Measurements from ENCODE around the gene USP49. TPM values are rescaled to one million over a fixed set of nuclear protein-coding genes. Genes with fewer than 3 reads are reported as not detected.

USP49 gene
- total RNA-seq, 6 experiments from 2014 or later = 1.7 to 2.3 (median 2.0) TPM

DNA sequence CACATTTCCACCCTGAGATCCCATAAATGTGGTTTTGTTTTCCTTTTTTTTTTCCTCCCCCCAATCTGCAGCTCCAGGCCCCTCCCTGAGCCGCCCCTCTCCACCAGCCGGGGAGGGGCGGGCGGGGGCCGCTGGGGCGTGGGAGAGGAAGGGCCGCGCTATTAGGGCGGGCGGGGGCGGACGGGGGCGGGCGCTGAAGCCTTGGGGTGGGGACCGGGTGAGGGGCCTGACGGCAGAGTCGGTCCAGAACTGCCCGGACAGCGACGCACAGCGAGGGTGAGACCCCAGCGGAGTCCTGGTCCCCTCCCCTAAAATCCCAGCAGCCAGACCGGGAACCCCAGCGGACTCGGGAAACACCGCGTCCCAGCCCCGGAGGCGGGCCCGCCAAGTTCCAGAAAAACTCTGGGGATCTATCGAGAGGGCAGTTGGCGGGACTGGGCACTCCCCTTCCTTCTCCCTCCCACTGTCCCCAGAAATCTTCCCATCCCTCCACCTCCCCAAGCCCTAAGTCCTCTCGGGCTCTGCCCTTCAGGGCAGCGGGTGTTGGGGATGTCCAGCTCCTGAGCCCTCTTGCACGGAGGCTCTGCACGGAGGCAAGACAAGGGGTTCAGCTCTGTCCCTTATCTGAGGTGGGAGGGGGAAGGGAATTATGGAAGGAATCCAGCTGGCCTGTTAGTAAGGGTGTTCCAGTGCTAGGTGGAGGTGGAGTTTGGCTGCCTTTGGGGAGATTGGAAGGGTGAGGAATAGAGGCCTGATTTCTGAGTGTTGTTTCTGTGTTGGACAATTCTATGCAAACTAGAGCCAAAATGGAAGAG is 114.4 kb downstream of the USP49 start, which contains the start of gene PRICKLE4:
Gene PRICKLE4 (plus strand): TSS at position 232 of the 815 bp plus-strand sequence. CDS start 2,692 bp downstream, outside the sequence.
- H3K4me3 Mint-ChIP-seq = peak within 1 kb of the TSS; percentile 88
- H3K4me1 Mint-ChIP-seq (ENCODE audit: low read depth) = peaks cover 17% of the 10 kb centered on the region
- no peaks in the 10 kb centered on the region for H3K36me3 Mint-ChIP-seq (ENCODE audit: low read depth)
- DNase-seq = no peak
- peaks cover 6% of the 10 kb centered on the region for H3K27me3 Mint-ChIP-seq (ENCODE audit: insufficient read depth)
- no peaks in the 10 kb centered on the region for H3K9me3 Mint-ChIP-seq
- no peak within 1 kb of the TSS for H3K27ac Mint-ChIP-seq
- TF ChIP-seq, protein P1, sequence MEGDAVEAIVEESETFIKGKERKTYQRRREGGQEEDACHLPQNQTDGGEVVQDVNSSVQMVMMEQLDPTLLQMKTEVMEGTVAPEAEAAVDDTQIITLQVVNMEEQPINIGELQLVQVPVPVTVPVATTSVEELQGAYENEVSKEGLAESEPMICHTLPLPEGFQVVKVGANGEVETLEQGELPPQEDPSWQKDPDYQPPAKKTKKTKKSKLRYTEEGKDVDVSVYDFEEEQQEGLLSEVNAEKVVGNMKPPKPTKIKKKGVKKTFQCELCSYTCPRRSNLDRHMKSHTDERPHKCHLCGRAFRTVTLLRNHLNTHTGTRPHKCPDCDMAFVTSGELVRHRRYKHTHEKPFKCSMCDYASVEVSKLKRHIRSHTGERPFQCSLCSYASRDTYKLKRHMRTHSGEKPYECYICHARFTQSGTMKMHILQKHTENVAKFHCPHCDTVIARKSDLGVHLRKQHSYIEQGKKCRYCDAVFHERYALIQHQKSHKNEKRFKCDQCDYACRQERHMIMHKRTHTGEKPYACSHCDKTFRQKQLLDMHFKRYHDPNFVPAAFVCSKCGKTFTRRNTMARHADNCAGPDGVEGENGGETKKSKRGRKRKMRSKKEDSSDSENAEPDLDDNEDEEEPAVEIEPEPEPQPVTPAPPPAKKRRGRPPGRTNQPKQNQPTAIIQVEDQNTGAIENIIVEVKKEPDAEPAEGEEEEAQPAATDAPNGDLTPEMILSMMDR (IDR thresholded peaks at IDR 0.05) = no peak

DNA sequence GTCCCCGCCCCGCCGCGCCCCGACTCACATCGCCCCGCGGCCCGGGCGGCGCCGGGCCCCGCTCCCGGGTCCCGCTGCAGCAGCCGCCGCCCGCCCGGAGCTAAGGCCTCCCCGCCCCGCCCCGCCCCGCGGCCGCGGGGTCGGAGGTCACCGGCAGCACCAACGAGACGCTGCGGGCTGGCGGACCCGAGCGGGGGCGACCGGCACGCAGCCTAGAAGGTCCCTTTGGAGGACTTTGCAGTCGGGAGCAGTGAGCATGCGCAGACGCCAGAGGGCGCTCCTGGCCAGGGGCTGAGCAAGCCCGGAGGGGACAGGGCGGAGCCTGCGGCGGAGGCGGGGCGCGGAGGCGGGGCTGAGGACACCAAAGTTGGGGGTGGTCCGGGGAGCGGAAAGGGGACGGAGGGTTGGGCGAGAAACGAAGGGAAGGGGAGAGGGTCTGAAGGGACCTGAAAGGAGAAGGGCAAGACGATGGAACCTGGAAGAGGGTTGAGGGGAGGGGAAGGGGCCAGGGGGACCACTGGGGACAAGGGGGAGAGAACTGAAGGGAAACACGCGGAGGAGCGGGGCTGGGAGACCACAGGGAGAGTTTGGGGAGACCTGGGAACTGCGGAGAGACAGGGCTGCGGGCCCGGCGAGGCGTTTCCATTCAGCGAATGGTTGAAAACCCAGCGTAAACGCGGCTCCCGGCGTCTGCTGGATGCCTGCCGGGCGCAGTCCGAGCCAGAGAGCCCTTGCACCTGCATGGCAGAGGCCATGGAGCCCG is 115.2 kb downstream of the USP49 start, which contains the start of gene FRS3:
Gene FRS3 (minus strand): TSS at position 113 of the 763 bp plus-strand sequence. CDS start 2,913 bp downstream, outside the sequence.
- Mint-ChIP-seq H3K27ac (peak within 1 kb of the TSS; percentile 50), H3K4me3 (peak within 1 kb of the TSS; percentile 94), H3K9me3 (no peaks in the 10 kb centered on the region), H3K27me3 (ENCODE audit: insufficient read depth) (peaks cover 3% of the 10 kb centered on the region), H3K4me1 (ENCODE audit: low read depth) (peaks cover 14% of the 10 kb centered on the region), H3K36me3 (ENCODE audit: low read depth) (no peaks in the 10 kb centered on the region)
- peak; percentile 91 for DNase-seq
- TF ChIP-seq, protein P1 (IDR thresholded peaks at IDR 0.05) = peak; percentile 86

- peak overlapping the region; percentile 94 for H3K4me3 Mint-ChIP-seq
- TF ChIP-seq, protein P1 (IDR thresholded peaks at IDR 0.05) = no peak
- H3K4me1 Mint-ChIP-seq (ENCODE audit: low read depth) = peaks cover 14% of the 10 kb centered on the region
- H3K27me3 Mint-ChIP-seq (ENCODE audit: insufficient read depth) = no peaks in the 10 kb centered on the region; the same call in none of the 2 replicates
- no peaks in the 10 kb centered on the region for H3K9me3 Mint-ChIP-seq
- DNase-seq = no peak
- no peaks in the 10 kb centered on the region; the same call in 1 of the 2 replicates for H3K36me3 Mint-ChIP-seq (ENCODE audit: low read depth)
- peak overlapping the region; percentile 50 for H3K27ac Mint-ChIP-seq
Observed at GRCh38 chr6:41779336-41779735, 115.8 kb downstream of the USP49 start.

DNA sequence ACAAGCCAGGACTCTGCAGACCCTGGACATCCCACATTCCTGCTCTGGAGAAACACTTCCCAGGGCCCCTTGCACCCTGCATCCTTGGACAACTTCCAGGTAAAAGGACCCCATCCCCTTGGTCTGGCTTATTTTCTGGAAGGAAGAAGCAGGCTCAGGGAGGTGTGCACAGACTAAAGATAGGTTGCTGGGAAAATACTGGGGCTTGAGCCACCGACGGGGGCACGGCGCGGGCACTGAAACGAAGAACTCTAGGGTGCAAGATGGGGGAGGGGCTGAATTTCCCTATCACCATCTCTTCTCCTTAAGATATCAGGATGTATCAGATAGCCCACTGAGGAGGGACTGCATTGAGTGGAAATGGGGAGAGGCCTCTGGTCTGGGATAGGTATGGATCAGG is 116.3 kb downstream of the USP49 start:
- peak overlapping the region; percentile 94 for H3K4me3 Mint-ChIP-seq
- TF ChIP-seq, protein P1 (IDR thresholded peaks at IDR 0.05) = no peak
- peak overlapping the region; percentile 50; the same call in 1 of the 2 replicates for H3K27ac Mint-ChIP-seq
- no peaks in the 10 kb centered on the region; the same call in none of the 2 replicates for H3K27me3 Mint-ChIP-seq (ENCODE audit: insufficient read depth)
- DNase-seq = no peak
- H3K4me1 Mint-ChIP-seq (ENCODE audit: low read depth) = peaks cover 14% of the 10 kb centered on the region
- no peaks in the 10 kb centered on the region; the same call in 1 of the 2 replicates for H3K36me3 Mint-ChIP-seq (ENCODE audit: low read depth)
- H3K9me3 Mint-ChIP-seq = no peaks in the 10 kb centered on the region

DNA sequence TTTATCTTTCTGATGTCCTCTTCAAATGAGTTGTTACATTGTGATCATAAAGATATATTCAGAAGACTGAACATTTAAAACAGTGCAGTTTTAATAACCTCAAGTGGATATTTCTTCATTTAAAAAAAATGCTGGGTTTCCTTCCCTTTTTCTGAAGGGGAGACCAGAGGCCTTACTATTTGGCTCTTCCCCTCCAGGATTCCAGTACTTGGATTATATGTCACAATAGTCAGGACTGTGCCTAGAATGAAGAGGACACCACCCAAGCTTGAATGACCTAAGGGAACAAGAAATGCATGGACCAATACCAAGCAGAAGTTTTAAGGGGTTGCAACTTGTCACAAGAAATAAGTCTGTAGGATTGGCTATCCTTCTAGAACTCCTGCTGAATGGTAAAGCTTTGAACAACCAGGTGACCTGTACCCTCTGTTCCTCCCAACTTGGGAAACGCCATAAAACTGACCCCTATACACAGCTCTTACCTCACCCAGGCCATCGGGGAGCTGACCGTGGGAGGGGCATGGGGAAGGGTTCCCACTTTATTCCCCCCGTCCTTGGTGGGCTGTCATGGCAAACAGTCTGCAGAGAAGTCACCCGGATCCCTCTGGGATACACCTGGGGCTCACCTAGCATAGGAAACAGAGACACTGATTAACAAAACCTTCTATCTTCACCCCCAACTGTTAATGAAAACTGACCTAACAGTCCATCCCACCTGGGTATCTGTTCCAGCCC is 117.5 kb downstream of the USP49 start:
- DNase-seq = no peak
- no peak overlapping the region for H3K27ac Mint-ChIP-seq
- no peaks in the 10 kb centered on the region for H3K9me3 Mint-ChIP-seq
- peaks cover 14% of the 10 kb centered on the region for H3K4me1 Mint-ChIP-seq (ENCODE audit: low read depth)
- H3K4me3 Mint-ChIP-seq = peak overlapping the region; percentile 35; the same call in 1 of the 2 replicates
- TF ChIP-seq, protein P1 (IDR thresholded peaks at IDR 0.05) = no peak
- no peaks in the 10 kb centered on the region; the same call in none of the 2 replicates for H3K27me3 Mint-ChIP-seq (ENCODE audit: insufficient read depth)
- H3K36me3 Mint-ChIP-seq (ENCODE audit: low read depth) = no peaks in the 10 kb centered on the region; the same call in 1 of the 2 replicates

All from HFFc6 (cell line).